ENCODE data around the gene ACO1. TPM values are rescaled to one million over a fixed set of nuclear protein-coding genes. Genes with fewer than 3 reads are reported as not detected.

The ACO1 gene
- polyA plus RNA-seq, 1 donor from 2014 or later = 16.5 TPM

- Histone ChIP-seq H3K27me3 (ENCODE audit: insufficient read depth, low read depth, low read length) (no peaks in the 10 kb centered on the region), H4K20me1 (ENCODE audit: insufficient read depth) (no peaks in the 10 kb centered on the region), H3K9me2 (ENCODE audit: insufficient read depth, low read length) (no peaks in the 10 kb centered on the region), H3K27ac (ENCODE audit: low read length) (no peak overlapping the region), H3K36me3 (ENCODE audit: insufficient read depth, low read length) (peaks cover 8% of the 10 kb centered on the region), H3K9me3 (ENCODE audit: low read length) (no peaks in the 10 kb centered on the region), H3F3A (ENCODE audit: insufficient read depth, low read length, poor library complexity, severe bottlenecking) (no peaks in the 10 kb centered on the region), H3K79me2 (replicated peaks; ENCODE audit: insufficient read depth, low read length) (no peaks in the 10 kb centered on the region), H3K4me2 (ENCODE audit: low read length) (no peak overlapping the region), H3K9ac (ENCODE audit: low read length) (no peak overlapping the region), H3K4me3 (ENCODE audit: low read length) (no peak overlapping the region), H2AFZ (ENCODE audit: low read depth, low read length) (no peak overlapping the region)
- TF ChIP-seq MXI1 (conservative IDR thresholded peaks at IDR 0.05; ENCODE audit: poor library complexity, severe bottlenecking) (no peak), TAF1 (IDR thresholded peaks at IDR 0.05; ENCODE audit: low read depth) (no peak), CTCF (IDR thresholded peaks at IDR 0.05; ENCODE audit: poor library complexity, severe bottlenecking) (no peak), RAD21 (conservative IDR thresholded peaks at IDR 0.05) (no peak), POLR2AphosphoS5 (IDR thresholded peaks at IDR 0.05) (no peak), EZH2 (IDR thresholded peaks at IDR 0.05; ENCODE audit: borderline replicate concordance, insufficient read depth, low read length, poor library complexity, severe bottlenecking) (no peak), SMC3 (conservative IDR thresholded peaks at IDR 0.05; ENCODE audit: poor library complexity) (no peak)
These were observed 35.5 kb downstream of the ACO1 start for GRCh38 chr9:32419921-32420320.

DNA sequence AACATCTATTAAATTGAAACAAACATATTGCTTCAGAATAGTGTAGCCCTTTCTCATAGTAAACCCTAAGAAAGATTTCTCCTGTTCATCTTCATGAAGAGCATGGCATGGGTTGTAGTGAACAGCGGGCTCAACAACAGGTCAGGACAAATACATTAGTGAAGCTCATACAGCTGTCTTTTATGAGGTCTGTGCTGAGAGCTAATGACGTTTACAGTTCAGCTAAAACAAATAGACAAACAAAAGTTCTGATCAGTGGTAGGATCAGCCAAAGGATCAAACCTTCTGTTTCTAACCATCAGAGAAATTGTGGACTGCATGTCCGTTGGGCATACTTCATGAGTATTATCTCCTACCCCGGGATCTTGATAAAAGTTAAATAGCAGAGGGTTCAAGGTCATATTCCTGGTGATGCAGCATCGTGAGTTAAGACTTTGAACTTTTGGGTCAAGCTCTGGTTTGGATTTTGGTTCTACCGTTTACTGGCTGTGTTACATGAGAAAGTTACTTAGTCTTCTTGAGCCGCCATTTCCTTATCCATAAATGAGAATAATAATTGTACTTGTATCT lies 37.9 kb downstream of the ACO1 start:
- H2AFZ ChIP-seq (ENCODE audit: low read depth, low read length) = no peak overlapping the region
- H3K9me3 ChIP-seq (ENCODE audit: low read length) = no peaks in the 10 kb centered on the region
- peaks cover 9% of the 10 kb centered on the region for H3K36me3 ChIP-seq (ENCODE audit: insufficient read depth, low read length)
- H3K4me3 ChIP-seq (ENCODE audit: low read length) = no peak overlapping the region
- no peak overlapping the region for H3K4me2 ChIP-seq (ENCODE audit: low read length)
- no peaks in the 10 kb centered on the region for H3F3A ChIP-seq (ENCODE audit: insufficient read depth, low read length, poor library complexity, severe bottlenecking)
- no peaks in the 10 kb centered on the region for H4K20me1 ChIP-seq (ENCODE audit: insufficient read depth)
- H3K27me3 ChIP-seq (ENCODE audit: insufficient read depth, low read depth, low read length) = no peaks in the 10 kb centered on the region
- H3K79me2 ChIP-seq (replicated peaks; ENCODE audit: insufficient read depth, low read length) = no peaks in the 10 kb centered on the region
- no peaks in the 10 kb centered on the region for H3K9me2 ChIP-seq (ENCODE audit: insufficient read depth, low read length)
- no peak for TF ChIP-seq MXI1 (conservative IDR thresholded peaks at IDR 0.05; ENCODE audit: poor library complexity, severe bottlenecking)
- TF ChIP-seq SMC3 (conservative IDR thresholded peaks at IDR 0.05; ENCODE audit: poor library complexity) = no peak
- TF ChIP-seq TAF1 (IDR thresholded peaks at IDR 0.05; ENCODE audit: low read depth) = no peak
- TF ChIP-seq, protein P1, sequence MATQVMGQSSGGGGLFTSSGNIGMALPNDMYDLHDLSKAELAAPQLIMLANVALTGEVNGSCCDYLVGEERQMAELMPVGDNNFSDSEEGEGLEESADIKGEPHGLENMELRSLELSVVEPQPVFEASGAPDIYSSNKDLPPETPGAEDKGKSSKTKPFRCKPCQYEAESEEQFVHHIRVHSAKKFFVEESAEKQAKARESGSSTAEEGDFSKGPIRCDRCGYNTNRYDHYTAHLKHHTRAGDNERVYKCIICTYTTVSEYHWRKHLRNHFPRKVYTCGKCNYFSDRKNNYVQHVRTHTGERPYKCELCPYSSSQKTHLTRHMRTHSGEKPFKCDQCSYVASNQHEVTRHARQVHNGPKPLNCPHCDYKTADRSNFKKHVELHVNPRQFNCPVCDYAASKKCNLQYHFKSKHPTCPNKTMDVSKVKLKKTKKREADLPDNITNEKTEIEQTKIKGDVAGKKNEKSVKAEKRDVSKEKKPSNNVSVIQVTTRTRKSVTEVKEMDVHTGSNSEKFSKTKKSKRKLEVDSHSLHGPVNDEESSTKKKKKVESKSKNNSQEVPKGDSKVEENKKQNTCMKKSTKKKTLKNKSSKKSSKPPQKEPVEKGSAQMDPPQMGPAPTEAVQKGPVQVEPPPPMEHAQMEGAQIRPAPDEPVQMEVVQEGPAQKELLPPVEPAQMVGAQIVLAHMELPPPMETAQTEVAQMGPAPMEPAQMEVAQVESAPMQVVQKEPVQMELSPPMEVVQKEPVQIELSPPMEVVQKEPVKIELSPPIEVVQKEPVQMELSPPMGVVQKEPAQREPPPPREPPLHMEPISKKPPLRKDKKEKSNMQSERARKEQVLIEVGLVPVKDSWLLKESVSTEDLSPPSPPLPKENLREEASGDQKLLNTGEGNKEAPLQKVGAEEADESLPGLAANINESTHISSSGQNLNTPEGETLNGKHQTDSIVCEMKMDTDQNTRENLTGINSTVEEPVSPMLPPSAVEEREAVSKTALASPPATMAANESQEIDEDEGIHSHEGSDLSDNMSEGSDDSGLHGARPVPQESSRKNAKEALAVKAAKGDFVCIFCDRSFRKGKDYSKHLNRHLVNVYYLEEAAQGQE (IDR thresholded peaks at IDR 0.05; ENCODE audit: borderline replicate concordance) = no peak
- TF ChIP-seq POLR2AphosphoS5 (IDR thresholded peaks at IDR 0.05) = no peak
- TF ChIP-seq CTCF (IDR thresholded peaks at IDR 0.05; ENCODE audit: poor library complexity, severe bottlenecking) = no peak
- TF ChIP-seq EZH2 (IDR thresholded peaks at IDR 0.05; ENCODE audit: borderline replicate concordance, insufficient read depth, low read length, poor library complexity, severe bottlenecking) = no peak
- no peak for TF ChIP-seq EP300 (conservative IDR thresholded peaks at IDR 0.05; ENCODE audit: poor library complexity, severe bottlenecking)
- no peak for TF ChIP-seq RAD21 (conservative IDR thresholded peaks at IDR 0.05)
- H3K9ac ChIP-seq (ENCODE audit: low read length) = no peak overlapping the region
- no peak overlapping the region for H3K27ac ChIP-seq (ENCODE audit: low read length)

Data from neural cell (in vitro differentiated cells).